Ovary (tissue), 3 donors: ENCODE measurements around the gene AIG1.

Experiments used
- POLR2A ChIP-seq: fragments of 450-650 bp; IDR thresholded peaks from one replicate; pipeline ENCODE4 v1.6.1; 2017; ENCODE audit warnings: antibody characterized with exemption, mild to moderate bottlenecking, moderate library complexity
- TF ChIP-seq, protein P1 (sequence below), 3 donors: fragments of 450-650 bp in 2 of 3; fragments of 200-600 bp in 1 of 3; IDR thresholded peaks; one replicate each; pipeline versions ENCODE4 v1.5.1 to v1.8.0; 2016 to 2022; ENCODE audit warnings: antibody characterized with exemption in 3 of 3, mild to moderate bottlenecking in 1 of 3
- donor health status: DM: no; HTN: no; CAD: no.

DNA sequence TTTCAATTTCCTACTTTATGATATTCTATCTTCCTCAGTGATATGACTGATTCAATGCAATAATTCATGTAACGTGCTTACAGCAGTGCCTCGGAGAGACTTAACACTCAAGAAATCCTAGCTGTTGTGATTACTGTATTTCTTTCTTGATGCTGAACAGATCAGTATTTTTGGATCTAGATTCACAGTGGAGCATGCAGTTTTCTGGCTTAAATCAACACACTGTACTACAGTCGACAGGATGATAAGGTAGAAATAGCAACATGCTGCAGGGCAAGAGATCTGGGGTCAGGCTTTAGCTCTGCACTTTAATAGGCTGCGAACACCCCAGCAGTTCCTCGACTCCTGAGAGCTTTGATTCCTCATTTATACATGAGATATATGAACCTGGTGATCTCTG is 161.0 kb downstream of the AIG1 start:
- TF ChIP-seq, protein P1, sequence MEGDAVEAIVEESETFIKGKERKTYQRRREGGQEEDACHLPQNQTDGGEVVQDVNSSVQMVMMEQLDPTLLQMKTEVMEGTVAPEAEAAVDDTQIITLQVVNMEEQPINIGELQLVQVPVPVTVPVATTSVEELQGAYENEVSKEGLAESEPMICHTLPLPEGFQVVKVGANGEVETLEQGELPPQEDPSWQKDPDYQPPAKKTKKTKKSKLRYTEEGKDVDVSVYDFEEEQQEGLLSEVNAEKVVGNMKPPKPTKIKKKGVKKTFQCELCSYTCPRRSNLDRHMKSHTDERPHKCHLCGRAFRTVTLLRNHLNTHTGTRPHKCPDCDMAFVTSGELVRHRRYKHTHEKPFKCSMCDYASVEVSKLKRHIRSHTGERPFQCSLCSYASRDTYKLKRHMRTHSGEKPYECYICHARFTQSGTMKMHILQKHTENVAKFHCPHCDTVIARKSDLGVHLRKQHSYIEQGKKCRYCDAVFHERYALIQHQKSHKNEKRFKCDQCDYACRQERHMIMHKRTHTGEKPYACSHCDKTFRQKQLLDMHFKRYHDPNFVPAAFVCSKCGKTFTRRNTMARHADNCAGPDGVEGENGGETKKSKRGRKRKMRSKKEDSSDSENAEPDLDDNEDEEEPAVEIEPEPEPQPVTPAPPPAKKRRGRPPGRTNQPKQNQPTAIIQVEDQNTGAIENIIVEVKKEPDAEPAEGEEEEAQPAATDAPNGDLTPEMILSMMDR (IDR thresholded peaks at IDR 0.05), result no peak
- TF ChIP-seq POLR2A, result no peak
